Measurements from ENCODE around the gene PLAC9.

The PLAC9 gene

DNA sequence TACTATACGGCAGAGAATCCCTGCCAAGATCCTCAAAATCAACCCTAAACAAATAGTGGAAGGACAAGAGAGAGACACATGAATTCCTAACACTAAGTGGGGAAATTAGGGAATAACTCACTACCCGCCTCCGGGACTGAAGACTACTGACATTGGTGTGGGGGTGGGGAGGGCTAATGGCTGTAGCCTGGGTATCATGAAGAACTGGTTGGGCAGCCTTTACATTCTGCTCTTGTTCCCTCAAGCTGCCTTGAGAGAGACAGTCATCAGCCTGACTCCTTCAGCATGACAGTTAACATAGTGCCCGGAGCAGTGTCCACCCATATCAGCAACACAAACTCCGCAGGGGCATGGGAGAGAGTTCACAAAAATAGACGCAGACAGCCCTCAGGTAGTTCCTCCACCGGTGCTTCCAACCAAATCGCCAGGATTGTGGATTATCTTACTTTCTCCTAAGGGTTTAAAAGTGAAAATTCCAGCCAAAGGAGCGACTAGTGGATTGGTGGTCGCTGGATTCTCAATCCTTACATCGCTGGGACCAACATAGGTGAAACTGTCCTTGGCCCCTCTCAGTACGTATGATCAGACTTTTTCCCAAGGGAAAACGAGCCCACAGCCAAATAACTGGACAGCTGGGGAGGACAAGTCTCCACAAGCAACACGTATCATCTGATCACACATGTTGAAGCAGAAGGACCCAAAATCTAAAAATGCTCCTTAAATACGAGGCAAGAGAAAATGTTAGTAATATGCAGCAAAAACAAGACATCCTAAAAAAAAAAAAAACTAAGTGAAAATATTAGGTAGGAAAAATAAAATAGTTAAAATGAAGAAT is 31.5 kb upstream of the PLAC9 start:
- ChIA-PET CTCF (no interaction called here), POLR2A (interaction anchor here (1.0 kb wide), 1 partner anchor 22 kb away, joined by 3 read pairs; no protein-coding TSS in a partner anchor)
- DNase-seq (ENCODE audit: extremely low spot score): no peak
- TF ChIP-seq SP1 (IDR thresholded peaks at IDR 0.05): no peak
- no peak for TF ChIP-seq ELF4 (IDR thresholded peaks at IDR 0.05)
- no peak for TF ChIP-seq TARDBP (IDR thresholded peaks at IDR 0.05)

GRCh38 chr10:80104066-80104926 is 28.2 kb upstream of the PLAC9 start:
- ChIA-PET POLR2A (no interaction called here), CTCF (interaction anchor here (0.6 kb wide), 1 partner anchor 85 kb away, joined by 4 read pairs; no protein-coding TSS in a partner anchor)
- no peak for DNase-seq (ENCODE audit: extremely low spot score)
- TF ChIP-seq ARNT (IDR thresholded peaks at IDR 0.05): no peak
- no peak for TF ChIP-seq CTBP1 (IDR thresholded peaks at IDR 0.05; ENCODE audit: borderline replicate concordance)
- no peak for TF ChIP-seq L3MBTL2 (conservative IDR thresholded peaks at IDR 0.05)
- no peak for TF ChIP-seq ELF4 (IDR thresholded peaks at IDR 0.05)
- no peak for TF ChIP-seq FOXM1 (IDR thresholded peaks at IDR 0.05; ENCODE audit: borderline replicate concordance)

DNA sequence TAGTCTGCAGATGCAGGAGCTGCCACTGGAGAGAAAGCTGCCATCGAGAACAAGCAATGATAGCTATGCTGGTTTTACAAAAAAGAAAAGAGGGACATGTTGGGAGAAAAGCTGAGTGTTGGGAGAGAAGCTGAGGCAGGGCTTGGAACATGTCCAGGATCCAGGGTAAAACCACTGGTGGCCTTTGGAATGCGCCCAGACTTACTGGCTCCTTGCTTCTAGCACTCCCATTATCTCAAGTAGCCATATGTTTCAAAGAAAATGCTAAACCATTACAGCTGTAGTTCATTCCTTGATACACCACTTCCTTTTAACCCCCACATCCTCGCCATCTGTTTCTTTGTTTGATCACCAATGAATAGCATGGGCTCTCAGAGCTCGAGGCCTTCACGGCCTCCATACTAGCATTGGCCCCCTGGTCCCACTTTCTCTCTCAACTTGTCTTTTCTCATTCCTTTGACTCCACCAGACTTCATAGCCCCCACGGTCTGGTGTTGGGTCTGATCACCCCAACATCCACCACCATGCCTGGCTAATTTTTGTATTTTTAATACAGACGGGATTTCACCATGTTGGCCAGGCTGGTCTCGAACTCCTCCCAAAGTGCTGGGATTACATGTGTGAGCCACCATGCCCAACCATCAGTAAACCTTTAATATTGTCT is 23.8 kb upstream of the PLAC9 start:
- TF ChIP-seq FOXM1 (IDR thresholded peaks at IDR 0.05; ENCODE audit: borderline replicate concordance) (no peak), FOXA1 (IDR thresholded peaks at IDR 0.05) (no peak), ZNF384 (IDR thresholded peaks at IDR 0.05) (no peak), PKNOX1 (IDR thresholded peaks at IDR 0.05) (no peak), SUZ12 (IDR thresholded peaks at IDR 0.05) (no peak), CTBP1 (IDR thresholded peaks at IDR 0.05; ENCODE audit: borderline replicate concordance) (no peak), TARDBP (IDR thresholded peaks at IDR 0.05) (no peak), ARNT (IDR thresholded peaks at IDR 0.05) (no peak), ELF4 (IDR thresholded peaks at IDR 0.05) (no peak), FOXK2 (IDR thresholded peaks at IDR 0.05) (no peak), L3MBTL2 (conservative IDR thresholded peaks at IDR 0.05) (no peak)
- POLR2A ChIA-PET: no interaction called here
- DNase-seq (ENCODE audit: extremely low spot score): no peak
- CTCF ChIA-PET: no interaction called here

DNA sequence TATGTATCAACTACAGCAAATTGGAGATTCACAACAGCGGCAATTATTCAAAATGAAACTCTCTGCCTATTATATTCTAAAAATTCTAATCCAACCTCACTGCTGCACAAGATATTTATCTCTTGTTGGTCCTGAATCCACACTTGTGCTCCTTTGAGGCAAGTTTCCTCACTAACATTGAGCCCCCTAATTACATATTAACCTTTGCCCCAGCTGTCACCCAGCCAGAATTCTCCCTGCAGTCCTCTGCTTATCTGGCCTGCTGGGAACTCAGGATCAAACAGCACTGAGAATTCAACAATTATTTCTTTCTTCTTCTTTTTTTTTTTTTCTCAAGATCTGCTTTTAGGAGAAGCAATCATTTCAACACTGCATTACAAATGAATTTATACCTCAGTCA is 21.5 kb upstream of the PLAC9 start:
- POLR2A ChIA-PET: no interaction called here
- DNase-seq (ENCODE audit: extremely low spot score): no peak
- CTCF ChIA-PET: no interaction called here
- TF ChIP-seq ZNF384 (IDR thresholded peaks at IDR 0.05) (no peak), FOXM1 (IDR thresholded peaks at IDR 0.05; ENCODE audit: borderline replicate concordance) (no peak), HDGF (IDR thresholded peaks at IDR 0.05; ENCODE audit: borderline replicate concordance) (no peak), CTBP1 (IDR thresholded peaks at IDR 0.05; ENCODE audit: borderline replicate concordance) (no peak), BHLHE40 (IDR thresholded peaks at IDR 0.05; ENCODE audit: borderline replicate concordance) (no peak), SUZ12 (IDR thresholded peaks at IDR 0.05) (no peak), FOXA1 (IDR thresholded peaks at IDR 0.05) (no peak), TARDBP (IDR thresholded peaks at IDR 0.05) (no peak), ELF4 (IDR thresholded peaks at IDR 0.05) (no peak), ARNT (IDR thresholded peaks at IDR 0.05) (no peak), NFRKB (IDR thresholded peaks at IDR 0.05) (no peak)

DNA sequence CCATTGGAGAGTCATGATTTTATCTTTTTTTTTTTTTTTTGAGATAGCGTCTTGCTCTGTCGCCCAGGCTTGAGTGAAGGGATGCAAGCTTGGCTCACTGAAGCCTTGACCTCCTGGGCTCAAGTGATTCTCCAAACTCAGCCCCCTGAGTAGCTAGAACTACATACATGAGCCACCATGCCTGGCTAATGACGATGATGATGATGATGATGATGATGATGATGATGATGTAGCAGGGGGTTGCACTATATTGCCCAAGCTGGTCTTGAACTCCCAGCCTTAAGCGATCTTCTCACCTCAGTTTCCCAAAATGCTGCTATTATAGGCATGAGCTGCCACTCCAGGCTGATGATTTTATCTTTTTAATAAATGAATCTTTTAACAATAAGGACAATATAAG is 13.9 kb upstream of the PLAC9 start:
- CTCF ChIA-PET: no interaction called here
- no peak for DNase-seq (ENCODE audit: extremely low spot score)
- TF ChIP-seq ARNT (IDR thresholded peaks at IDR 0.05) (no peak), FOXK2 (IDR thresholded peaks at IDR 0.05) (no peak), SP1 (IDR thresholded peaks at IDR 0.05) (no peak)
- POLR2A ChIA-PET: no interaction called here

DNA sequence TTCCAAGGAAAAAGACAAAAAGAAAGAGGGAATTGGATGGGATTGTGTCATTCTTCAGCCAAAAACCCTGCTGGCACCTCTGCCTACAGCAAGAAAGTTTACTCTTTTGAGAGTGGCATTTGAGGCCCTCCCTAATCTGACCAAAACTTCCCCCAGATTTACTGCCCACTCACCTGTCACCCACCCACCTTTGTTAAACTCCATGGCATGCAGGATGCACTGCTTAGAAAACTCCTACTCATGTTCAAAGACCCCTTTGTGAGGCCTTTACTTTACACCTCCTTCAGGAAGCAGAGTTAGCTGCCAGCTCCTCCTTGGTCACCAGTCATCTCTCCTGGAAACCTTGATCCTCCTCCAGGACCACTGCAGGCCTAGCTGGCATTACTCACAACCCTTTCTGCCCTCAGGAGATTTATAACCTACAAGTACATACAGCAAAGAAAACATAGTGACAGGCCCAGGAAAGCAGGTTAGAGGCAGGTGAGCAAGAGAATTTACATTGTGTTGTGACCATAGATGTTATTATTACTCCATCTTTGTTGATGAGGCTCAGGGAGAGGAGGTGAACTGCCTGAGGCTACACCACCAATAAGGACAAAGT is 10.3 kb upstream of the PLAC9 start:
- POLR2A ChIA-PET: no interaction called here
- CTCF ChIA-PET: no interaction called here

More for the DNA sequence above, 10.3 kb upstream of the PLAC9 start:
- no peak for DNase-seq (ENCODE audit: extremely low spot score)
- TF ChIP-seq HDGF (IDR thresholded peaks at IDR 0.05; ENCODE audit: borderline replicate concordance) (no peak), ZNF384 (IDR thresholded peaks at IDR 0.05) (no peak), FOXM1 (IDR thresholded peaks at IDR 0.05; ENCODE audit: borderline replicate concordance) (no peak), LEF1 (IDR thresholded peaks at IDR 0.05; ENCODE audit: borderline replicate concordance) (no peak), ELF4 (IDR thresholded peaks at IDR 0.05) (no peak), SP1 (IDR thresholded peaks at IDR 0.05) (no peak), BHLHE40 (IDR thresholded peaks at IDR 0.05; ENCODE audit: borderline replicate concordance) (no peak), CTBP1 (IDR thresholded peaks at IDR 0.05; ENCODE audit: borderline replicate concordance) (no peak), ARNT (IDR thresholded peaks at IDR 0.05) (no peak), NFRKB (IDR thresholded peaks at IDR 0.05) (no peak), L3MBTL2 (conservative IDR thresholded peaks at IDR 0.05) (no peak), SUZ12 (IDR thresholded peaks at IDR 0.05) (no peak), PKNOX1 (IDR thresholded peaks at IDR 0.05) (no peak), FOXA1 (IDR thresholded peaks at IDR 0.05) (no peak)
